Activated CD4-positive, alpha-beta T cell treated with anti-CD3 and anti-CD28 coated beads, Interleukin-2, amount 50 U/mL, for 24 hours (primary cell): ENCODE measurements around the gene KISS1R.

ENCODE experiments used
- DNase-seq, 2 donors: peaks; one replicate each; pipeline ENCODE4 v3.0.0-alpha.2; 2020; ENCODE audit warnings: low read depth in 1 of 2, low spot score in 1 of 2

The KISS1R gene

DNA sequence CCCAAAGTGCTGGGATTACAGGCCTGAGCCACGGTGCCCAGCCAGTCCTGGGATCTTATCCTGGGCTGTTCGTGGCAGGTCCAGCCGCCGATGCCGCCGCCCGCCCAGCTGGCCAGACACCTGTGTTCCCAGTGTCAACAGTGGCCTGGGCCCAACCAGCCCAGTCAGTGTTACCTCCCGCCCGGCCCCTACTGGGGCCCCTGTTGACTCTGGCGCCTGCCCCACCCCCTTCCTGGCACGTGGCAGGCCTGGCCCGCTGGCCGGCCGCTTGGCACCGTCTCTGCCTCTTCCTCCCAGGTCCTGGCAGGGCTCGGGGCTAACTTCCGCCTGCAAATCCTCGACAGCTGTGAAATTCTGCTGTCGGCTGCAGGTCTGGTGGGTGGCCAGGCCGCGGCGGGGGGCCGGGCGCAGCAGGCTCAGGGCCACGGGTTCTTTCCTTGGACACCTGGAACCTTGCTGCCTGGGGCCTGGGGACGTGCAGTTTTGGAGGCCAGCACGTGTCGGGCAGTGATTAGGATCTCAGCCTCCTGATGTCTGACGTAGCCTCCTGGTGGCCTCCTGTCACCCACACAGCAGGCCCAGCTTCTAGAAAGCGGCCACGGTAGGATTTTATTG, 17.8 kb downstream of the KISS1R start:
- DNase-seq = no peak

GRCh38 chr19:936175-936546, 19.0 kb downstream of the KISS1R start:
- DNase-seq = no peak

- no peak for DNase-seq
Measured at GRCh38 chr19:937259-937694, 20.1 kb downstream of the KISS1R start.

DNA sequence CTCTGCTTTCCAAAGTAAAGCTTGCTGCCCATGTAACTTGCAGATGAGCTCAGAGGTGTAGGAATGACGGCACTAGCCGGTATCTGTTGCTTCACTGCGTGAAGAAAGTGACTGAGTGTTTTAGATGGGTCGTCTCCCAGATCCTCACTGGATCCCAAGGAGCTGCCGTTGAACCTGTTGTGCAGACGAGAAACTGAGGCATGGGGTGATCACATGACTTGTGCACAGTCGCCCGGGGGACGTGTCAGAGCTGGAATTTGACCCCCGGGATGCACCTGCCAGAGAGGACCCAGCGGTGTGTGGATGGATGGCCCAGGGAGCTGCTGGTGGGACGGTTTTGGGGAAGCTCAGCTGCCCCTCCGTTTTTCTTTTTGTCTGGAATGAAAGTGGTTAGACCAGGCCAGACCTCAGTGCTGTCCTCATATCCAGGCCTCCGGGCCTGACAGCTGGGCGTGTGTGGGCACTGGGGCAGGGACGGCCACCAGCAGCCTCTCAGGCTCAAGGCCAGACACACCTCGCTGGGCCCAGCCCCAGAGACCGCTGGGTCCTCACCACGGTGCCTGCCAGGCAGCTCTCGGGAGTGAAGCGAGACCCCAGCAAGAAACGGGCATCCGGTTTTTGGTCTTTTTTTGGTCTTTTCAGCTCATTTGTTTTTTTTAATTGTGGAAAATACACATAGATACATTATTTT, 21.2 kb downstream of the KISS1R start:
- DNase-seq = no peak

DNA sequence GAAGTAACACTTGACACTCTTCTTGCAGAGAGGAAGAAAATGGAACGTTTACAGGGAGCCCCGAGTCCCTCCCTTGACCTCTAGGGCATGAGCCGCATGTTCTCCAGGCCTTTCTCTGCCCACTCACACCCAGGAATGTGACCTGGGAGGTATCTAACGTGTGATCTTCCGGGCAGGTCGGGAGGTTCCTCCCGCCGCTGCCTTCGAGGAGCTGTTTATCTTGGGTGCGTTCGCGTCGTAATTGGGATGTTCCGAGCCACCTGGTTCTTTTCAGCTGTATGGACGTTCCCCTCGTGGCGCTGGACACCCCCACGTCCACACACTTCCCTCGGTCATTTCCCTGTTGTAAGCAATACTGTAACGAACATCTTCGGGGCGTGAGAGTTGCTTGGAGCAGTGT, 22.3 kb downstream of the KISS1R start:
- DNase-seq = no peak

GRCh38 chr19:939922-940321, 22.8 kb downstream of the KISS1R start:
- DNase-seq = no peak

- peak; percentile 36 to 37 for DNase-seq
Measured at GRCh38 chr19:940591-941291, 23.6 kb downstream of the KISS1R start.

- no peak for DNase-seq
Measured at GRCh38 chr19:941292-942132, 24.4 kb downstream of the KISS1R start.

GRCh38 chr19:942133-942645, 25.1 kb downstream of the KISS1R start:
- no peak for DNase-seq

- DNase-seq = no peak
Measured at GRCh38 chr19:943551-944170, 26.5 kb downstream of the KISS1R start.

GRCh38 chr19:944171-944567, 27.0 kb downstream of the KISS1R start:
- no peak for DNase-seq

DNA sequence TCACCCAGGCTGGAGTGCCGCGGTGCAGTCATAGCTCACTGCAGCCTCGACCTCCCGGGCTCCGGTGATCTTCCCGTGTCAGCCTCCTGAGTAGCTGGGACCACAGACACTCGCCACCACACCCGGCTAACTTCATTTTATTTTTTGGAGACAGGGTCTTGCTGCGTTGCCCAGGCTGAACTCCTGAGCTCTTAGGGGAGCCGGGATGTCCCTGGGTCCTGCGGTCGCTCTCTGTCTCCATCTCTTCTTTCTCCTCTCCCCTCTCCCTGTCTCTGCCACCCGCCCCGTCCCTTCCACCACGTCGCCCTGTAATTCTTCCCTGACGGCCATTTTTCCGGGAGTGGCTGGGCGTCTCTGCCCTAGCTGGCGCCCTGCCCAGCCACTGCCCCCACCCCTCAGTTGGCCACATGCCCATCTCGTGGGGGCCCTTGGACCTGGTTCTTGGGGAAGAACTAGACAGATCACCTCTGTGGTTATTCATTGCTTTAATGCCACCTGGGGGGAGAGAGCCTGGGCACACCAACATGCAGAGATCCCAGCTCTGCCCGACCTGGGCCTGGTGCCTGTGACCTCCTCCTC, 27.6 kb downstream of the KISS1R start:
- no peak for DNase-seq

DNA sequence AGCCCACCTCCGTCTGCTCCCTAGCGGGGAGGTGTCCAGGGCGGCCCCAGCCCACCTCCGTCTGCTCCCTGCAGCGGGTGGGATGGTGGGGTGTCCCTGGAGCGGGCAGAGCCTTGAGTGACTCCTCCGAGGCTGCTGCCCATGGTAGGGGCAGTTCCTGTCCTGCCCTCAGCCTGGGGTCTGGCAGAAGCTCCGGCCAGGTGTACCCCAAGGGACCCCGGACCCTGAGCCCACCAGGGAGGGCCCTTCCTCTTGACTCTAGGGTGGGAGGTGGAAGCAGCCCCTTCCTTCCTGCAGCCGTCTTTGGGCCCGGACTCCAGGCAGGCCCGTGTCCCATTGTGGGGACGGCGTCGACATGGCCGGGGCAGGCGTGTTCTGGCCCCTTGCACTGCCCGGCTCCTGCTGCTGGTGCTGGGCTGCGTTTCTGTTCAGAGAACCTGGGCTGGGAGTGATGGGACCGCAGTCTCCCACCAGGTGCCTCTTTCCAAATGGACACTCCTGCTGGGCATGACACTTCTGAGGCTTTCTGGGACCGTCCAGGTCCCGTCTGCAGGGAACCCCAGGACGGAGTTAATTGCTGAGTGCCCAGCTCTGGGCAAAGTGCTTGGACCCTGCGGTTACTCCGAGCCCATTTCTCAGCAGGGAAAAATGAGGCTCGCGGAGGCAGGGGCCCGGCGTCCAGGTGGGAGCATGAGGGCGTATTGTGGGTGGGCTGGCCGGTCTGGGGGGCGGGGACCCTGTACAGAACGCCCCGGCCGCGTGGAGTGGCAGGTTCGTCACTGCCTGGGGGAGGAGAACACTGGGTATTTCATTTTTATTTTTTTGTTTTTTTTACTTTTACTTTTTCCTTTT, 28.5 kb downstream of the KISS1R start:
- no peak for DNase-seq

GRCh38 chr19:947090-947706, 30.1 kb downstream of the KISS1R start:
- no peak for DNase-seq

GRCh38 chr19:947707-948539, 30.8 kb downstream of the KISS1R start:
- DNase-seq = no peak

GRCh38 chr19:948842-949496, 31.8 kb downstream of the KISS1R start:
- no peak for DNase-seq

DNA sequence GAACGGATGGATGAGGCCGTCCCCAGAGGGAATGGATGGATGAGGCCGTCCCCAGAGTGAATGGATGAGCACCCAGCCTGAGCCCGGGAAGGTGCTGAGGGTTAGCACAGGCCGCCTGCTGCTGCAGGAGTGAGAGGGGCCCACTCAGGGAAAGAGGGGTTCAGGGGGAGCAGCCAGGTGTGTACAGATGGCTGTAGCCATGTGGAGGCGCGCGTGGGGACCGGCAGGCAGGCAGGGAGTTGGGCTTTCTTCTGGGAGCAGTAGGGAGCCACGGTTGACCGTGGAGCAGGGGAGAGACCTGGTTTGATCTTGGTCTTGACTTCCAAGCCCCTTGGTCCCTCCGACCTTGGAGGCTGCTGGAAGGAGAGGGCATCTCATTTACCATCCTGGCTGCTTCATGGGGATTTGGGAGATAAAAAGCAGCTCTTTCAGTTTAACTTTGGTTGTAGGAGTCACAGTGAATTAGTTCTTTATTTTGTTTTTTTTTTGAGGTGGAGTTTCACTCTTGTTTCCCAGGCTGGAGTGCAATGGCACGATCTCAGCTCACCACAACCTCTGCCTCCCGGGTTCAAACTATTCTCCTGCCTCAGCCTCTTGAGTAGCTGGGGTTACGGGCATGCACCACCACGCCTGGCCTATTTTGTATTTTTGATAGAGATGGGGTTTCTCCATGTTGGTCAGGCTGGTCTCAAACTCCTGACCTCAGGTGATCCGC, 33.4 kb downstream of the KISS1R start:
- DNase-seq = no peak
